K562 (cell line): ENCODE data around the gene CAMK2G. TPM values are rescaled to one million over a fixed set of nuclear protein-coding genes. Genes with fewer than 3 reads are reported as not detected.
A peak's percentile ranks its signal among the peaks of the same experiment; 100 is the strongest.

Source experiments
- CBFB ChIP-seq: sonication (generic); formaldehyde crosslinking; IDR thresholded peaks from 2 replicates; pipeline ENCODE4 v1.4.0; 2020; ENCODE audit warnings: mild to moderate bottlenecking, missing genetic modification reagents
- CBX3 ChIP-seq, 2 experiments: IDR thresholded peaks; 1 replicate in 1 of 2; 2 replicates in 1 of 2; pipeline ENCODE4 v1.6.1; 2012; ENCODE audit warnings: inconsistent platforms in 2 of 2, low read length in 2 of 2, borderline replicate concordance in 1 of 2, control low read depth in 1 of 2
- CXXC5 ChIP-seq: fragments of 250-450 bp; sonication (Bioruptor Pico); IDR thresholded peaks from 2 replicates; pipeline ENCODE4 v1.8.0; 2022; ENCODE audit warnings: inconsistent platforms, mild to moderate bottlenecking, moderate library complexity
- MAFK ChIP-seq: IDR thresholded peaks from 2 replicates; pipeline ENCODE4 v1.6.1; 2011; ENCODE audit warnings: low read length, improper control_type of control experiment
- MAZ ChIP-seq, 2 experiments: fragments of 450-650 bp in 1 of 2; sonication (generic) in 1 of 2; formaldehyde crosslinking; IDR thresholded peaks in 1 of 2; conservative IDR thresholded peaks in 1 of 2; 2 replicates each; pipeline versions ENCODE4 v1.4.0 to v1.5.0; 2020; ENCODE audit warnings: mild to moderate bottlenecking in 1 of 2, missing genetic modification reagents in 1 of 2
- MYNN ChIP-seq, 2 experiments: sonication (generic); formaldehyde crosslinking in 1 of 2; IDR thresholded peaks; 2 replicates each; pipeline versions ENCODE4 v1.5.0 to v1.6.1; 2016 to 2020; ENCODE audit warnings: antibody characterized with exemption in 1 of 2, missing genetic modification reagents in 1 of 2
- NR1H2 ChIP-seq: sonication (generic); formaldehyde crosslinking; IDR thresholded peaks from 2 replicates; pipeline ENCODE4 v1.4.0; 2020; ENCODE audit warnings: mild to moderate bottlenecking, missing genetic modification reagents
- PRDM10 ChIP-seq: fragments of 450-650 bp; IDR thresholded peaks from 2 replicates; pipeline ENCODE4 v1.6.1; 2018; ENCODE audit not compliant: partially characterized antibody
- RBM34 ChIP-seq: fragments of 200-400 bp; formaldehyde crosslinking; IDR thresholded peaks from 2 replicates; pipeline ENCODE4 v1.6.1; 2018; ENCODE audit warnings: low read length, borderline replicate concordance; ENCODE audit not compliant: insufficient read depth
- RERE ChIP-seq: sonication (generic); formaldehyde crosslinking; IDR thresholded peaks from 2 replicates; pipeline ENCODE4 v1.8.0; 2023; ENCODE audit warnings: missing genetic modification reagents, mild to moderate bottlenecking, borderline replicate concordance
- SMAD1 ChIP-seq: fragments of 150-350 bp; IDR thresholded peaks from 2 replicates; pipeline ENCODE4 v1.6.1; 2014; ENCODE audit warnings: low read length, low read depth; ENCODE audit not compliant: partially characterized antibody
- STAT5A ChIP-seq: IDR thresholded peaks from 2 replicates; pipeline ENCODE4 v1.6.1; 2012; ENCODE audit warnings: low read length, inconsistent platforms, borderline replicate concordance
- ZFP36 ChIP-seq: fragments of 150-350 bp; IDR thresholded peaks from 2 replicates; pipeline ENCODE4 v1.6.1; 2018; ENCODE audit warnings: low read length, low read depth; ENCODE audit not compliant: partially characterized antibody
- ZFX ChIP-seq: sonication (generic); formaldehyde crosslinking; IDR thresholded peaks from 2 replicates; pipeline ENCODE4 v1.8.0; 2022; ENCODE audit warnings: mild to moderate bottlenecking, missing genetic modification reagents, moderate library complexity
- ZNF354B ChIP-seq: fragments of 250-450 bp; sonication (Bioruptor Pico); IDR thresholded peaks from 2 replicates; pipeline ENCODE4 v1.4.0; 2020
- ZNF75A ChIP-seq: fragments of 450-650 bp; formaldehyde crosslinking; IDR thresholded peaks from 2 replicates; pipeline ENCODE4 v1.4.0; 2020; ENCODE audit warnings: mild to moderate bottlenecking
- polyA plus RNA-seq, 8 experiments: library from polyadenylated mRNA; depleted of rRNA in 4 of 8; stranded (reverse) in 5 of 8; unstranded in 3 of 8; fragments of >200 nt; fragmentation: Nextera tagmentation in 2 of 8; fragmentation: Illumina TruSeq in 1 of 8; extraction: Ambion mirVana in 2 of 8; extraction: Trizol in 1 of 8; gene quantifications; 2 replicates each; pipeline versions ENCODE4 v1.2.1 to v1.2.3, GENCODE V29; 2011 to 2014; ENCODE audit warnings: inconsistent platforms in 1 of 8, missing spikeins in 1 of 8
- total RNA-seq, 7 experiments: library from RNA; depleted of rRNA in 6 of 7; stranded (reverse); fragments of >200 nt in 6 of 7; fragmentation: Illumina TruSeq in 2 of 7; extraction: Trizol in 2 of 7; gene quantifications; 2 replicates each; pipeline versions ENCODE4 v1.2.1 to v1.2.3, GENCODE V29; 2011 to 2021; ENCODE audit warnings: low replicate concordance in 1 of 7
- TF ChIP-seq, protein P1 (sequence below): sonication (generic); formaldehyde crosslinking; IDR thresholded peaks from 2 replicates; pipeline ENCODE4 v1.8.0; 2023; ENCODE audit warnings: mild to moderate bottlenecking, missing genetic modification reagents

CAMK2G gene
- total and polyA plus RNA-seq, 9 of the 15 experiments (the other 6 are each of a cell fraction or from before 2014, with no cell fraction given) = 9.0 to 37.9 (median 32.6) TPM

DNA sequence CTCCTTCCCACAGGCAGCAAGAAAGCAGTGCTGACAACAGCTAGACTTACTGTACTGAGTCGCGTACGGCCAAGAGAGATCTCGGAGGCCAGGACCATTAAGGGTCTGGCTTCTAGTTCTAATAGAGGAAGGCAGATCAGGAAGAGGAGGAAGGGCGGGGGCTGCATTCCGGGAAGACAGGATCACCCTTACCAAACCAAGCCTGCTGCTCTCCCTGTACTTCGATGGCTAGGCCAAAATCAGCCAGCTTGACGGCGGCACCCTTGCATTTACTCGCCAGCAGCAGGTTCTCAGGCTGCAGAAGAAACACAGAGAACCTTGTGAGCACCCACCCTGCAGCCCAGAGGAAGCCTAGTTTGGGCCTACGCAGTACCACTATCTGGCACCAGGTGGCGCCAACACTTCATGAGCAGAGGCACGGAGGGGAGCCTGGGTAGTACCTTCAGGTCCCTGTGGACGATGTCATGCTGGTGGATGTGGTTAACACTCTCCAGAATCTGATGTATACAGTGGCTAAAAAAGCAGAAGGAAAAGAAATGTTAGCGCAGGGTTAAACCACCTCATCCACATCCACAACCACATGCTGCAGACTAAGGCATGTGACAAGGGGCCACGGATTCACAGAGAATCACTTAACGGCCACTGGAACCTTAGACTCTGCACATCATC, 25.4 kb downstream of the CAMK2G start (continued):
- TF ChIP-seq RERE (CRISPR knock-in tag) = 0 out of 2 replicates have a peak, but pooled peaks have one; percentile 25
- TF ChIP-seq SMAD1 = no peak
- peak; percentile 53 to 75; a peak in 3 of 4 replicates for TF ChIP-seq MAZ (CRISPR knock-in tag; conservative IDR thresholded peaks at IDR 0.05 in 1 of 2, IDR thresholded peaks at IDR 0.05 in 1 of 2)
- TF ChIP-seq PRDM10 = no peak
- TF ChIP-seq NR1H2 = no peak
- TF ChIP-seq ZFX (CRISPR knock-in tag) = peak; percentile 35; the same call in 1 of the 2 replicates
- peak; percentile 36; the same call in 1 of the 2 replicates for TF ChIP-seq MAFK
- TF ChIP-seq ZNF354B (CRISPR knock-in tag) = no peak
- TF ChIP-seq CXXC5 (CRISPR knock-in tag) = no peak
- no peak for TF ChIP-seq ZNF75A
- no peak for TF ChIP-seq RBM34
- 0 out of 3 replicates have a peak, but pooled peaks of 1 of the 2 experiments have one; percentile 66 for TF ChIP-seq CBX3 (IDR thresholded peaks at IDR 0.05; ENCODE audit: borderline replicate concordance in 1 of 2, low read length in 2 of 2)
- no peak for TF ChIP-seq ZFP36
- TF ChIP-seq STAT5A = no peak
- TF ChIP-seq MYNN (IDR thresholded peaks at IDR 0.05) = 0 out of 2 replicates have a peak, but pooled peaks have one; percentile 35
- no peak for TF ChIP-seq MYNN (CRISPR knock-in tag; IDR thresholded peaks at IDR 0.05)
- TF ChIP-seq, protein P1, sequence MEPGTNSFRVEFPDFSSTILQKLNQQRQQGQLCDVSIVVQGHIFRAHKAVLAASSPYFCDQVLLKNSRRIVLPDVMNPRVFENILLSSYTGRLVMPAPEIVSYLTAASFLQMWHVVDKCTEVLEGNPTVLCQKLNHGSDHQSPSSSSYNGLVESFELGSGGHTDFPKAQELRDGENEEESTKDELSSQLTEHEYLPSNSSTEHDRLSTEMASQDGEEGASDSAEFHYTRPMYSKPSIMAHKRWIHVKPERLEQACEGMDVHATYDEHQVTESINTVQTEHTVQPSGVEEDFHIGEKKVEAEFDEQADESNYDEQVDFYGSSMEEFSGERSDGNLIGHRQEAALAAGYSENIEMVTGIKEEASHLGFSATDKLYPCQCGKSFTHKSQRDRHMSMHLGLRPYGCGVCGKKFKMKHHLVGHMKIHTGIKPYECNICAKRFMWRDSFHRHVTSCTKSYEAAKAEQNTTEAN (CRISPR knock-in tag) = no peak
- peak; percentile 88 for TF ChIP-seq CBFB (CRISPR knock-in tag)
